SH-SY5Y (cell line): ENCODE data around the gene HS6ST3.

Experiments used
- GATA2 ChIP-seq: IDR thresholded peaks from 2 replicates; pipeline ENCODE4 v1.6.1; 2011; ENCODE audit warnings: mild to moderate bottlenecking, low read depth, low read length
- GATA3 ChIP-seq: IDR thresholded peaks from 2 replicates; pipeline ENCODE4 v1.6.1; 2011; ENCODE audit warnings: low read depth, mild to moderate bottlenecking, low read length, moderate library complexity

The HS6ST3 gene

GRCh38 chr13:96680898-96681297, 591.0 kb downstream of the HS6ST3 start:
- TF ChIP-seq GATA3 (no peak), GATA2 (no peak)

GRCh38 chr13:96681766-96682165, 591.9 kb downstream of the HS6ST3 start:
- TF ChIP-seq GATA2, result no peak
- no peak for TF ChIP-seq GATA3

DNA sequence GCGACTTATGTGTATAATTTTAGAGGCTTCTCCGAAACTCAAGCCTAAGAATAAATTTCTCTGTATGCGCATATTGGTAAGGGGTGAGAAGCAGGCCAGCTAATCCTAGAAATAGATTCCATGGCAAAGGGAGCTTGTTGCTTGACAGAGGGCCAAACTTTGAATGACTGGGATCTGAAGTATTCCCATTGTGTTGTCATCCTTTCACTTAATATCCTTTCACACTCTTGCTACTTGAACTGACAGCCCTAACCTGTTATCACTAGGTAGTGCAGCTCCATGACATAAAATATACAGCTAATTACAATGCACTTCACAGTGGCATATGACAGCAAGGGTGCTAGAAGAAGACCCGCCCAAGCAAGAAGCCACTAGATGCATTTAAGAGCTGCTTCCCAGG, 594.6 kb downstream of the HS6ST3 start:
- TF ChIP-seq GATA3, result no peak
- TF ChIP-seq GATA2, result no peak

- TF ChIP-seq GATA2 (no peak), GATA3 (no peak)
These were observed 595.0 kb downstream of the HS6ST3 start for GRCh38 chr13:96684907-96685306.

DNA sequence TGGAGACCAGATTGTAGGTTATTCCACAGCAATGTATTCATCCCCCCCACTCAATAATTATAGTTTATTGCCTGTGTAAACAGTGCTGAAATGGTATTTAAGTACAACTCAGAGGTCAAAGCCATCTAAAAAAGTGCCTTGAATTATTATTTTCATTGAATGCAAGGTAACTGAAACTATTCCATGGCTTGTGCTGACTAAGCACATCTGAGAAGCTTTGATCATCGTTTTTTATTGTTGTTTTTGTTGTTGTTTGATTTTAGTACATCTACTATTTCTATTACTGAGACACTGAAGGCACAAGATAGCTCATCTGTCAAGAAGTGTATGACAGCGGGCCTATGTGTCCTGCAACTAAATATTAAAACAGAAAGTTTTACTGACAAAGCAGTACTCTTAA, 596.4 kb downstream of the HS6ST3 start:
- no peak for TF ChIP-seq GATA3
- TF ChIP-seq GATA2, result no peak

GRCh38 chr13:96687191-96687590, 597.3 kb downstream of the HS6ST3 start:
- TF ChIP-seq GATA2 (no peak), GATA3 (no peak)

DNA sequence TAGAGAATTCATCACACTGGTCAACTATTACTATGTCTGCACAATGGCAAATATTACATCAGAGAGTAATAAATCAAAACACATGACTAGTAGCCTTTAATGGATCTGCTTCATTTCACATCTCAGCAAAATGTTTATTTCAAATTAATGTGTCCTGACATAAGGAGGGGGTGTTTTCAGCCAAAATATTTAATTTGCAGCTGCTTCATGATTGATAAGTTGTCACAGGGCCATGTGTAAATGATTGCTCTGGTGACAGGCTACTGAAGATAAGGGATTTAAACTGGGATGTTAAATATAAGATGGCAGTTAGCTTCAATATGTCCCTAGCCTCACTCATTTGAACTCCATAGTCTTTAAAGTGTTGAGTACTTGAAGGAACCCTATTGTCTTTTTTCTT, 601.1 kb downstream of the HS6ST3 start:
- no peak for TF ChIP-seq GATA3
- peak; percentile 31; the same call in 1 of the 2 replicates for TF ChIP-seq GATA2

DNA sequence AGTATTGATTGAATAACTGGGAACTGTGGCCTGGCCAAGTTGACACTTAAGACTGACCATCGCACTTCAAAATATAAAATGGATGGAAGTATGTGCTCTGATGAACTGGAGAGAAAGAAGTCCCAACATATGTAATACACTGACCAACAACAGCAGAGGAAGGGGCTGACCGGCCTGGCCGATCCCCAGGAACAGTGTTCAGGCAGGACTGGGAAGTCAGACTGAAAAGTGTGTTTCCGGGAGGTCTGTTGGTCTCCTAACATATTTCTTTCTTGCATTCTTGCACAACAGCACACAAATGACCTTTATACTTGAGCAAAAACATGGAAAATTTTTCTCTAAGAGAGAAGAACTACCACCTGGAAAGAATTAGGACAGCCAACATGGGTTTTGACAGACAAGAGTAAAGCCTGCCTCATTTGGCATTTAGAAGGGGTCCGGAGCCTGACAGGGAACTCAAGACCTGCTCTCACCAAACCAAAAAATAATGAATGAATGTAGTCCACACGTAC, 606.5 kb downstream of the HS6ST3 start:
- TF ChIP-seq GATA3, result no peak
- no peak for TF ChIP-seq GATA2

DNA sequence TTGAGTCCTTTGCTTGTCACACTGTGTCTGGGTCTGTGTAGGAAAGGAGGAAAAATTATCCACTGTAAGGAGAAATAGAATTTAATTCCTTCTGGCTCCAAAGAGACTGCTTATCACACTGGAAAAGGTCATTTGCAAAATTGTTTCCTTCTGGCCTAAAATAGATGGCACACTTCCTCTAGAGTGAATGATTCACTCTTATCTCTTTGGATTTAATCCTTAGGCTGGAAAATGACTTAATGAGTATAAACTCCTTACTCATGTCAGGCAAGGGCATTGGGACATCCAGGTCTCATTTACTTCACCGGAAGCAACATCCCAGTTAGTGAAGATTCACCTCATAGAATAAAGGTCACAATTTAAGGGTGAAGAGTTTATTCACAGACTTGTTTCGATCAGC, 610.8 kb downstream of the HS6ST3 start:
- peak; percentile 21; the same call in 1 of the 2 replicates for TF ChIP-seq GATA2
- TF ChIP-seq GATA3, result no peak

GRCh38 chr13:96707146-96707545, 617.2 kb downstream of the HS6ST3 start:
- TF ChIP-seq GATA2, result no peak
- TF ChIP-seq GATA3, result no peak

DNA sequence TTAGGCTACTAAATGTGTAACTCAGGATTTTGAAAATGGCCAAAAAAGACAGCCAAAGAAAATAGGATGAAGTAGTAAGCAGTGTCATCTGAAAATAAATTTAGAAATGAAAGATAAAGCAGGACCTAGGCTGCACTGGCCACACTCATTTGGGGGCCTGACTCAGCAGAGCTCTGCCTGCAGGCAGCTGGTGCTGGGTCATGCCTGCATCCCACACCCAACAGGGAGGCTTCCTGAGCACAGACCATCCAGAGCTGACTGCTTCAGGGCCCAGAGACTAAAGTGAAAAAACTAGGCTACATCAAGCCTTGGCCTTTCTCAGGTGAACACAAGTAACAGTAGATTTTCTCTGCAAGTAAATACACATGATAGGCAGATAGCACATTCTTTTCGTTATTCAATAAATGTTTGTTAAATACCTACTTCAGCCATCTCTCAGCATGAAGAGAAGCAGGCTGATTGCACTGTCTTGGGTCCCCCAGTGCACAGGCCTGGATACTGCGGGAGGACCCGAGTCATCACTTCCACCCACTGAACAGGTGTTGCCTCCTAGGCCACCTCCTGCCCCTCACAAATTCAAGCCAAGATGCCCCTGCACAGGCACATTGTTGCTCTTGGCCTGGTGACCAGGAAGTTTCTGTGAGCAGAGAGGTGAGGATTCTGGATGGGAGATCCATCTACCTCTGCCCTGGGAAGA, 620.4 kb downstream of the HS6ST3 start:
- no peak for TF ChIP-seq GATA2
- TF ChIP-seq GATA3, result no peak

- TF ChIP-seq GATA3 (no peak), GATA2 (no peak)
These were observed 630.5 kb downstream of the HS6ST3 start for GRCh38 chr13:96720446-96720845.

GRCh38 chr13:96726651-96727050, 636.7 kb downstream of the HS6ST3 start:
- no peak for TF ChIP-seq GATA3
- TF ChIP-seq GATA2, result no peak

- TF ChIP-seq GATA2, result no peak
- no peak for TF ChIP-seq GATA3
These were observed 638.6 kb downstream of the HS6ST3 start for GRCh38 chr13:96728463-96728862.

DNA sequence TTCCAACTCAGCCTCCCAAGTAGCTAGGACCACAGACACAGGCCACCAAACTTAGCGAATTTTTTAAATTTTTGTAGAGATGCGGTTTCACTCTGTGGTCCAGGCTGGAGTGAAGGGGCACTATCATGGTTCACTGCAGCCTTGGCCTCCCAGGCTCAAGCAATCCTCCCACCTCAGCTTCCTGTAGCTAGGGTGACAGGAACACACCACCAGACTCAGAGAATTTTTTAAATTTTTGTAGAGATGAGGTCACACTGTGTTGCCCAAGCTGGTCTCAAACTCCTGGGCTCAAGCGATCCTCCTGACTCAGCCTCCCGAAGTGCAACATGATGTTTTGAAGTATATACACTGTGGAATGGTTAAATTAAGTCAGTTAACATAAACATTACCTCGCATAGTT, 640.8 kb downstream of the HS6ST3 start:
- TF ChIP-seq GATA3, result no peak
- no peak for TF ChIP-seq GATA2

DNA sequence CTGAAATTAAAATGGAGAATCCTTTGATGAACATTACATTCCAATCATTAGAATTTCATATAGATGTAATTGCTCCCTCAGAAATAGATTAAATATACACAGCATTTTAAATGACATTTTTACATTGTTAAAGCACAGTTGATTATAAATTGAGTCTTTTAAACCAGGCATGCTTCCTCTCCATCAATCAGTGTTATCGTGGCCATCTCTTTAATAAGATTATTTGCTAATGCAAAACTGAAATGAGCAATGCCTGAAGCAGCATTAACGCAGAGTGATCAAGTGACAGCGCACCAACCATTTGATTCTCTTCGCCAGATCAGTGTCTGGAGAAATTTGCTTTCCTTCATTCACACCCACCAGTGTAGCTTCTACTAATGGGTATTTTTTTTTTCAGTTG, 644.6 kb downstream of the HS6ST3 start:
- TF ChIP-seq GATA3 (no peak), GATA2 (peak; percentile 38; the same call in 1 of the 2 replicates)

- TF ChIP-seq GATA2, result no peak
- TF ChIP-seq GATA3, result no peak
These were observed 651.9 kb downstream of the HS6ST3 start for GRCh38 chr13:96741779-96742178.
